Measurements from ENCODE around the gene COL9A3.

DNA sequence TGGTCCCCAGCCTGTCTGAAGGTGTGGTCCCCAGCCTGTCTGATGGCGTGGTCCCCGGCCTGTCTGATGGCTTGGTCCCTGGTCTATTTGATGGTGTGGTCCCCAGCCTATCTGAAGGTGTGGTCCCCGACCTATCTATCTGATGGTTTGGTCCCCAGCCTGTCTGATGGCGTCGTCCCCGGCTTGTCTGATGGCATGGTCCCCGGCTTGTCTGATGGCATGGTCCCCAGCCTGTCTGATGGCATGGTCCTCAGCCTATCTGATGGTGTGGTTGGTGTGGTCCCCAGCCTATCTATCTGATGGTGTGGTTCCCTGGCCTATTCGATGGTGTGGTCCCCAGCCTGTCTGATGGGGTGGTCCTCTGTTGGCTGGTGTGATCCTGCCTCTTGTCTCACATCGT lies 38.8 kb upstream of the COL9A3 start:
- TF ChIP-seq CTCF (IDR thresholded peaks at IDR 0.05) (no peak), POLR2A (IDR thresholded peaks at IDR 0.05; ENCODE audit: low read depth) (no peak), EP300 (IDR thresholded peaks at IDR 0.05) (no peak)

All from esophagus muscularis mucosa (tissue), 4 donors.